GM12873 (cell line): ENCODE measurements around the gene OXER1.

Source experiments
- TF ChIP-seq, protein P1 (sequence below): IDR thresholded peaks from 2 replicates; pipeline ENCODE4 v1.5.1; 2012; ENCODE audit warnings: low read depth, mild to moderate bottlenecking, moderate library complexity, low read length, control low read depth; ENCODE audit not compliant: insufficient read depth; ENCODE audit errors: missing control alignments

The OXER1 gene

GRCh38 chr2:42808301-42808700, 44.4 kb upstream of the OXER1 start:
- TF ChIP-seq, protein P1, sequence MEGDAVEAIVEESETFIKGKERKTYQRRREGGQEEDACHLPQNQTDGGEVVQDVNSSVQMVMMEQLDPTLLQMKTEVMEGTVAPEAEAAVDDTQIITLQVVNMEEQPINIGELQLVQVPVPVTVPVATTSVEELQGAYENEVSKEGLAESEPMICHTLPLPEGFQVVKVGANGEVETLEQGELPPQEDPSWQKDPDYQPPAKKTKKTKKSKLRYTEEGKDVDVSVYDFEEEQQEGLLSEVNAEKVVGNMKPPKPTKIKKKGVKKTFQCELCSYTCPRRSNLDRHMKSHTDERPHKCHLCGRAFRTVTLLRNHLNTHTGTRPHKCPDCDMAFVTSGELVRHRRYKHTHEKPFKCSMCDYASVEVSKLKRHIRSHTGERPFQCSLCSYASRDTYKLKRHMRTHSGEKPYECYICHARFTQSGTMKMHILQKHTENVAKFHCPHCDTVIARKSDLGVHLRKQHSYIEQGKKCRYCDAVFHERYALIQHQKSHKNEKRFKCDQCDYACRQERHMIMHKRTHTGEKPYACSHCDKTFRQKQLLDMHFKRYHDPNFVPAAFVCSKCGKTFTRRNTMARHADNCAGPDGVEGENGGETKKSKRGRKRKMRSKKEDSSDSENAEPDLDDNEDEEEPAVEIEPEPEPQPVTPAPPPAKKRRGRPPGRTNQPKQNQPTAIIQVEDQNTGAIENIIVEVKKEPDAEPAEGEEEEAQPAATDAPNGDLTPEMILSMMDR, result no peak

GRCh38 chr2:42806786-42807185, 42.9 kb upstream of the OXER1 start:
- TF ChIP-seq, protein P1, result no peak

DNA sequence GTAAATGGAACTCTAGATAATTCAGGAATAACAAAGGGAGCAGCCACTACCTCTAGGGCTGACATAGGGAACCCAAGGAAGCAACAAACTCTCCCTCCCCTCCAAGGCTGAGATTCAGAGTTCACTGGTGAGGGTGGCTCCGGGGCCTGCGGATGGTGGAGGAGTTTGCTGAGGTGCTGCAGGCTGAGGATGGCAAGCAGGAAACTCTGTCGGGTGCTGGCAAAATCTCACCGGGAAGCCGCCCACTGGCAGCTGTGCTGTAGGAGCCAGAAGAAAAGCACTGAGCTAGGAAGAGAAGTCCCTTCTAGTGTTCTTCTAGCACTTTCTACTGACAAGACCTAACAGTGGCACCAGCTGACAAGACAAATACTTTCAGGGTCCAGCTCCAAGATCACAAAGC, 41.0 kb upstream of the OXER1 start:
- TF ChIP-seq, protein P1, result no peak

DNA sequence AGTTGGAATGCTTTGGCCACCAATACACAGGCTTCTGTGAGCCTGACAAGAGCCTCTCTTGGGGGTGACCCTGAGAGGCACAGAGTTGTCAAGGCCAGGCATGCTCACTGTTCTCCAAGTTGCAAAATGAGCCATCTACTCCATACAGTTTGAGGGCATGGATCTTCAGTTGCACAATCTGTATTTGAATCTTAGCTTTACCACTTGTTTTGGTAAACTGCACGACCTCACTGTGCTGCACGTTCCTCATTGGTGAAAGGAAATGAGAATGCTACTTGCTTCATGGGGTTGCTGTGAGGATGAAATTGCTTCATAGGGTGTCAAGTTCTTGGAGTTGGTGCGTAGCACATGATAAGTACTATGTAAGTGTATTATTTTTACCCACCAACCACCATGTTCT, 40.4 kb upstream of the OXER1 start:
- TF ChIP-seq, protein P1, result no peak

GRCh38 chr2:42802150-42802549, 38.2 kb upstream of the OXER1 start:
- TF ChIP-seq, protein P1, result no peak

- TF ChIP-seq, protein P1, result no peak
These were observed 37.4 kb upstream of the OXER1 start for GRCh38 chr2:42801381-42801780.

DNA sequence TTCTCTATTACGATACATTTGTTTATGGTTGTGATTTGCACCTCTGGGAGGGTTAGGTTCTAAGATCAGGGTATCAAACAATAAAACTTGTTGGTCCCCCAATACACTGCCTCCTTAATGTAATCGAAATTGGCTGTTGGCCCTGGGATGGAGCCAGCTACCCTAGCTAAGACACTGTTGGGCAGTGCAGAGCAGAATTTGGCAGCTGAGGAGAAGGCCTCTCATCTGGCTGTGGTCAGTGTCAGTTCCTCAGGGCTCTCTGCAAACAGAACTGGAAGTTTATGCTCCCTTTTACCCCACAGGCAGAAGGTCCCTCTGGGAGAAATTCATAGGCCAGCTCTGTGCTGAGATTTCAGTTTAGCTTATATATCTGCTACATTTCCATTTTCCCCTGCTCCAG, 37.0 kb upstream of the OXER1 start:
- TF ChIP-seq, protein P1, result no peak
